ENCODE measurements around the gene FGFR3.

Gene FGFR3

DNA sequence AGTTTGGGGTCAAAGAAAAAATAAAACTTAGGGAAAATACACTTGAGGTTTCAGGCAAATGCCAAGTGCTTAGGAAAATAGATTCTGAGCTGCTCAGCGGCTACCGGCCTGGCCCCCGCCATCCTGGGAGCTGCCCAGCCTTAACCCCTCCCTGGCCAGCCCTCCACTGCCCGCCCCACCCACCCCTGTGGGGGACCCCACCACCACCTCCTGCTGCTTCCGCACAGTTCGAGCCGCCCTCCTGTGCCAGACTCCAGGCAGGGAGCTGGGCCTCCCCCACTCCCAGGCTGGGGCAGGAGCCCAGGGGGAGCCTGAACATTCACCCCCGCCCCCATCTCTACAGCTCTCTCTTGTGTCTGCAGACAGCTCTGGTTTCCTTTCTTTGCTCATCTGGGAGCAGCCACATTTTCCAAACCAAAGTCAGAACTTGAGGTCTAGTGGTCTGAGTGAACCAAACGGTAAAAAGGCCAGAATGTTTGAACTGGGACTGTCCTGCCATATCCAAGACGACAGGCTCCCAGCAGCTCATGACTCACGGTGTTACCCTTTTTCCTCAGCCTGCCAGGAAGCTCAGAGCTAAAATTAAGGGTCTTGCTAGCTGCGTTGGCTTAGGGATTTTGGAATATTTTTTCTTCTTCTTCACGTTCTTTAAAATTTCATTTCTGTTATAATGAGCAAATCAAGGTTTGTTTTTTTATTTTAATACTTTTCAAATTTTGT lies 4.7 kb upstream of the FGFR3 start:
- no peak for DNase-seq (ENCODE audit: low spot score)

DNA sequence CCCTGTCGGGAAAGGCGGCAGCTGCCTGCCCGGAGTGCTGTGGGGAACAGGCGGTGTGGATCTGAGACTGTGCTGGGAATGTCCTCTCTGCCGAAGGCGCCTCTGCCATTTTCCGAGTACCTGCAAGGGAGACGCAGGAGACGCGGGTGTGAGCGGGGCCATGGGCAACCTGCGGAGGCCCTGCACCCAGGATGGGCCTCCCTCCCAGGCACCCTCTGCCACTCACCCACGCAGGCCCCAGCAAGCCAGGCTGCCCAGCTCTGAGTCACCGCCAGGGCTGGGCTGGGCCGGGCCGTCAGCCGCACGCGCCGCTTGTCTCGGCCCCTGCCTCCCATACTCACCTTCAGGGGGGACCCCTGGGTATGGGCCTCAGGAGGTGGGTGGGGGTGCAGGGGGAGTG lies 3.5 kb upstream of the FGFR3 start:
- no peak for DNase-seq (ENCODE audit: low spot score)

DNA sequence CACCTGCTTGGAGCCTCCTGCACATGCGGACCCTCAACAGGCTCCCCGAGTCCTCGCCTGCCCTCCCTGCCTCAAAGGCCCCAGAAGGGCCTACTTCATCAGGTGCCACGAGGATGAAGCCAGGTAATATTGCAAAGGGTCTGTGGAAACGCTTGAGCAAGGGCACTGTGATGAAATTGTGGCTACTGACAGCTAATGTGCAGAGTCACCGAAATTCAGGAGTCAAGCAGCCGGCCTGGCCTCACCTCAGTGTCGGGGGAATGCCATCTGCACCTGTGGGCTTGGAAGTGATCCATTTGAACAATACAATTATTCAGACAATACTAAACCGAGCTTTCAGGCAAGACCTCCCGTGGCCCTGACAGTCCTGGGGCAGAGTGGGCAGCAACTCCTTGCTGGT lies 3.1 kb upstream of the FGFR3 start:
- DNase-seq (ENCODE audit: low spot score) = no peak

DNA sequence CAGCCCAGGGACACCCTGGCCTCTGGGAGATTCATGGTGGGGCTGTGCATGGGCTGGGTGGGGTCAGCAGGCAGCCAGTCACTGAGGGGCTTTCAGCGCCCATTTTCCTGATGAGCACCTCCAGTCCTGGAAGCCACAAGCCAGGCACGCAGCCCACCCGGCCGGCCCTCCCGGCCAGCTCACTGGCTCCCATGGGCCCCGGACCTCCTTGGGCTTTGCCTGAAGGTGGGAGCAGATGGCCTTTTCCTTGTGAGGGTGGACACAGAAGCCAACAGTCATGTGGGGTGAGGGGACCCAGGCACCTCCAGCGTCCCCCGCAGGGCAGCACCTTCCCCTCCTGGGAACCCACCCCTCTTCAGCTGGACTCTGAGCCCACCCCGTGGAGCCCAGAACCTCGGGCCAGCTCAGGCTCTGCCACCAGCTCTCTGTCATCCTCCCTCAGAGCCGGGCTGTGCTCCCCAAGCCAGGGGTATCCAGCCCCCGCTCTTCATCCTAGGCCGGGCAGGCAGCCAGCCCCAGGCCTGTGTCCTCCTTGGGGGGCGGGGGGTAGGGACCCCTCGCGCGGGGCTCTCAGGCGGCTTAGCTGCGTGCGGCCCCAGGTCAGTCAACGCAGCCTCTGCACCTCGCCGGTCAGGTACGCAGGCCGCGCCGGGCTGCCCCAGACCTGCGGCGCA lies 798 bp upstream of the FGFR3 start:
- DNase-seq (ENCODE audit: low spot score) = no peak

DNA sequence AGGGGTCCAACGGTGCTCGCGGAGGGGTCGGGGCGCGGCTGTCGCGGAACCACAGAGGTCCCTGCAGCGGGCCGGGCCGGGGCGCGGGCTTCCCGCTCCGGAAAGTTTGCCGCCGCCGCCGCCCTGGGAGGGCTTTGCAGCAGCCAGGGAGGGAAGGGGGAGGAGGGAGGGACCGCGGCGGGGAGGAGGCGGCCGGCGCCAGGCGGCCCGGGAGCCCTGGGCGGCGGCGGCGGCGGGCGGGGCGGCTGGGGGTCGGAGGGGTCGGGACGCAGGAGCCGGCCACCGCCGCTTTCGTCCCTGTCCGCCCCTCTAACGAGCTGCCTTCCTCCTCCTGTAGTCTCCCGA lies 375 bp downstream of the FGFR3 start:
- no peak for DNase-seq (ENCODE audit: low spot score)

DNA sequence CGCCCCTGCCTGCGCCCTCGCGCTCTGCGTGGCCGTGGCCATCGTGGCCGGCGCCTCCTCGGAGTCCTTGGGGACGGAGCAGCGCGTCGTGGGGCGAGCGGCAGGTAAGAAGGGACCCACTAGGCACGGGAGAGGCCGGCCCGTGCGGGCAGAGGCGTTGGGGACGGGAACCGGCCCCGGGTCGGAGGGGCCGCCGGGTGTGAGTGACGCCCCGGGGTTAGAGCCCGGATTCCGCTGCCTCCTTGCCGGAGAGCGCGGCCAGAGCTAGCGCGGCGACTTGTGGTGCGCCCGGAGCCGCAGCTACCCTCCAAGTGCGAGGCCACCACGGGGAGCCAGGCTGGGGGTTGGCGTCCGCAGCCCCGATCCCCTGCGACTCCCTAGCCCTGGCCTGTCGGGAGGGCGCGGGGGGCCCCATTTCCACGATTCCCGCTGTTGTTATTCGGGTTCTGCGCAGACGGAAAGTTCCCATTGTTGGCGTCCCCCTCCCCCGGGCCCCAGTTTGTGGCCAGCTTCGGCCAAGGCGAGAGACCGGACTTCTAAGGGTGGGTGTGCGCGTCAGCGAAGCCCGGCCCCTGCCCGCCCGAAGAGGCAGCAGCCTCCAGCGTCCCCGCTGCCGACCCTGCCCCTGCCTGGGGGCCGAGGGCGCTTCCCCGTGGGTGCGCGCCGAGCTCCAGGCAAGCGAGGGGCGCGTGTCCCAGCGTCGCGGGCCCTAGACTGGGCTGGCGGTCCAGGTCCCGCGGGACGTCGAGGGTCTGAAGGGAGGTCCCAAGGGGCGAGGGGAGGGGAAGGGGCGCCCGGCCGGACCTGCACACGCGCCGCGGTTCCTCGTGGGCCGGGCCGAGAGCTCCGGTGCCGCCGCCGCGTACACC lies 1.1 kb downstream of the FGFR3 start:
- no peak for DNase-seq (ENCODE audit: low spot score)

DNA sequence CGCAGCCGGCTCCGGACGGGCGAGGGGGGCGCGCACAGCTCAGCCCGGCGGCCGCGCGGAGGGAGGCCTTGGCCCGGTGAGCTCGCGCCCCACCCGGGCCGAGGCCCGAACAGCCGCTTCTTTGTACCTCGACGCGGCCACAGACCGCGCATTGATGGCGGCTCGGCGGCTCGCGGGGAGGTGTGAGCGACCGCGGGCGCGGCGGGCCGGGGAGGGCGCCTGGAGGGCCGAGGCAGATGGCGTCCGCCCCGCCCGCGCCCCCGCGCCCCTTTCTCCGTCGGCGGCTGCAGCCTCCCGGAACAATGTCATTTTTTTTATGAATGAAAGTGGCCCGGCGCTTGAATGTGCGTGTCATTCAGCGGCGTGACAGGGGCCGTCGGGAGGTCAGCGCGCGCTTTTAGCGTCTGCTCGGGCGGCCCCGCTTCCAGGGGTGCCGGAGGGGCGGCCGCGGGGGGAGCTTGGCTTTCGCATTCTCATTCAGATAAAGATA lies 1.8 kb downstream of the FGFR3 start:
- no peak for DNase-seq (ENCODE audit: low spot score)

DNA sequence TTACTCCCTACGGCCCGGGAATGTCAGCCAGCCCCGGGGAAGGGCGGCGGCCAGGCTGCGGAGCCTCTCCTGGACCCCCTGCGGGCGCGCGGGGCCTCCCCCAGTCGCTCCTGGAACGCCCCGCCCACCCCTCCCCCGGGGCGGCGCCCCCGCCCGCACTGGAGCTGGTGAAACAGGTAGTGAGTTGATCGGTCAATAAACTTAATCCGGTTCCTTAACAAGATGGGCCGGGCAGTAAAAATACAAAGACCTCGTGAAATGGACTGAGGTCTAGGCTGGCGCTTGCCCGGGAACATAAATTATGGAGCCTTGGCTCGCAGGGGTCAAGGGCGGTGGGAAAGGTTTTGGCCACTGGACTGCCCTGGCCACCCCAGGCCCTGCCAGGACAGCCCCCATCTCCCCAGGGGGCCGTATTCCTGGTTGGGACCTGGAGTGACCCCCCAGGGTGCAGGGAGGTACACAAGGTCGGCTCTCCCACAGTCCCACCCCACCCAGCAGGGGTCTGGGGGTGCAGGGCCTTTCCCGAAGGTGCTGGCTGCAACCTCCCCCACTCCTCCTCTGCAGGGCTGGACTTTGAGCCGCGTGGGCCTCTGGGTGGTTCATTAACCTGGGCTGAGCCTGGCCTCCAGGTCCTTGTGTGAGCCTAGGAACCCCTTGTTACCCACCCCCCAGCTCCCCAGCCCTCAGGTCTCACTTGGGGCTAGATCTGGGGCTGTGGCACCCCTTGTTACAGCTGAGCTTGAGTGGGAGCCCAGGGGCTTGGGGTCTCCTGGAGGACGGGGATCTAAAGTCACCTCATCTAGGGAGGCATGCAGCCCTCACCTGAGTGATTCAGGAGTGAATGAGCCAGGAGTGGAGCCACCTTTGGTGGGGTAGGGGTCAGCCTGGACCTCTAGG lies 2.5 kb downstream of the FGFR3 start:
- no peak for DNase-seq (ENCODE audit: low spot score)

DNA sequence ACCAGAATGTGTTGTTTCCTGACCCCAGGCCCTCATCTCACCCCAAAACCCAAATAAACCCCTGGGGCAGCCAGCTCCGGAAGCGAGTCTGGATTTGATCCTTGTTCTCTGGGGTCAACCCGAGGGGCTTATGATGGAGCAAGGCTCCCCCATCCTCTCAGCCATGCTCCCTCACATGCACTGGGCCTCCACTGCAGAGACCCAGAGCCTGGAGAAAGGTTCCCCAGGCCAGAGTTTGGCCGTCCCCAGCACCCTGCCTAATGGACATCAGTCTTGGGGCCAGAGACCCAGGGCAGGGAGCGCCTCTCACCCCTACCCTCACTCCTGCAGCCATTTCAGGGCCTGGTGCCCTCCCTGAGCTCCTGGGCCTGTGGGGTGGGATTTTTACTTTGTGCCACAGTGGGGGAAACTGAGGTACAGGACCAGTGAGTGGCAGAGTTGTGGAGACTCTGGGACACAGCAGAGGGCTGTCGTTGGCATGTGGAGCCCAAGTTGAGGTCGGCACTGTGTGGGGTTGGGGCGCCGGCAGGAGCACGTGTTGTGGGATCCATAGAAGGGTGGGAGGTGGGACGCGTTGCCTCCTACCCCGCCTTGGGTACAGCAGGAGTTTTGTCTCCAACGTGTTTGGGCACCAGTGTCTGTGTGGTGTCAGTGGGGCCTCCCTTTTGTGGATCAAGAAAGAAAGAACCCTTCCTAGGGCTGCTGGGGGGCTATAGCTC lies 3.6 kb downstream of the FGFR3 start:
- no peak for DNase-seq (ENCODE audit: low spot score)

DNA sequence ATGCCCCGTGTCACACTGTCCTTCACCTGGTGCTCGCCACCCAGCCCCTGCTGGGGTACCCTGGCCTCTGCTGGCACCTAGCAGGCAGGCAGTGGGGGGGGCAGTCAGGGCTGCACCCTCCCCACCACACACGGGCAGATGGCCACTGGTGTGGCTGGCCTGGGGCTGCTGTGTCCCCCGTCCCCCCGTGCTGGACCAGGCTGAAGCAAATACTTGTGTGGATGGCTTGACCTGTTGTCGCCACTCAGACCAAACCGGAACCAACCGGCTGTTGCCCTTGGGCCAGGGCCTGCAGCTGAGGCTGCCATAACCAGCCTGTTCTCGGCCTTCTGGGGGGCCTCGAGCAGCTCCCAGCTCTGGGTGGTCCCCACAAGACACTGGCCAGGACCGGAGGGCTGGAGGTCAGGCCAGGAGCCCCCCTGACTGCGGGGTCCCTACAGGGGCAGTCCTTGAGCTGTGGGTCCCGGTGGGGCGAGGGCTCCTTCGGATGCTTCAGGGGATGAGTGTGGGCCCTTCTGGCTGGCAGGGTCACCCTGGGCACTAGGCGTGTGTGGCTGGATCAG lies 4.3 kb downstream of the FGFR3 start:
- DNase-seq (ENCODE audit: low spot score) = no peak

DNA sequence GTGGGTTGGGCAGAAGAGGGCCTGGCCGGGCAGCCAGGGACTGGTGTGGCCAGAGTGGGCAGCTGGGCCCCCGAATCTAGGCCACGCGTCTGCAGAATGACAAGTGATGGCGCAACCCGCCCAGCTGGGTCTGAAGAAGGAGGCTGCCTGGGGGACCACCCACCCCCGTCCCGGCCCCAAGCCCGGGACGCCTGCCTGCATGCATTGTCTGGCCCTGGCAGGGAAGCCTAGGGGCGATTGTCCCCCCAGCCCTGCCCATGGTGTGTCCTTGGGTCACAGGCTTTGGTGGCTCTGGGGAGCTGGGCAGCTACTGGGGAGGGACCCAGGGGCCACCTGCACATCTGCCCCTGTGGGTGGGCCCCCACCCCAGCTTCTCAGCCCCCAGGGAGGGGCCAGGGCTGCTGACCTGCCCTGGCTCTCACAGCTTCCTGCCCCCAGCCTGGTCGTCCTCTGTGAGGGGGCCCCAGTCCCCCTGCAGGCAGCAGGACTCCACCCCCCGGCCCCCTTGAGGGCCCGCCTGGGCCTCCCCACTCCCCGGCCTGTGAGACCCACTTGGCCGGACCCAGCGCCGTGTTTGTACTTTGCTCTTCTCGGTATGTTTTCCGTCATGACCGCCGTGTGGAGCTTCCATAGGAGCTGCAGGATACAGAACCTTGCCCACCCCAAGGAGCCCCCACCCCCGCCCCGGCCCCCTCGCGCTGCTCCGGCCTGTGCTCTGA lies 4.9 kb downstream of the FGFR3 start:
- peak; percentile 73 for DNase-seq (ENCODE audit: low spot score)

DNA sequence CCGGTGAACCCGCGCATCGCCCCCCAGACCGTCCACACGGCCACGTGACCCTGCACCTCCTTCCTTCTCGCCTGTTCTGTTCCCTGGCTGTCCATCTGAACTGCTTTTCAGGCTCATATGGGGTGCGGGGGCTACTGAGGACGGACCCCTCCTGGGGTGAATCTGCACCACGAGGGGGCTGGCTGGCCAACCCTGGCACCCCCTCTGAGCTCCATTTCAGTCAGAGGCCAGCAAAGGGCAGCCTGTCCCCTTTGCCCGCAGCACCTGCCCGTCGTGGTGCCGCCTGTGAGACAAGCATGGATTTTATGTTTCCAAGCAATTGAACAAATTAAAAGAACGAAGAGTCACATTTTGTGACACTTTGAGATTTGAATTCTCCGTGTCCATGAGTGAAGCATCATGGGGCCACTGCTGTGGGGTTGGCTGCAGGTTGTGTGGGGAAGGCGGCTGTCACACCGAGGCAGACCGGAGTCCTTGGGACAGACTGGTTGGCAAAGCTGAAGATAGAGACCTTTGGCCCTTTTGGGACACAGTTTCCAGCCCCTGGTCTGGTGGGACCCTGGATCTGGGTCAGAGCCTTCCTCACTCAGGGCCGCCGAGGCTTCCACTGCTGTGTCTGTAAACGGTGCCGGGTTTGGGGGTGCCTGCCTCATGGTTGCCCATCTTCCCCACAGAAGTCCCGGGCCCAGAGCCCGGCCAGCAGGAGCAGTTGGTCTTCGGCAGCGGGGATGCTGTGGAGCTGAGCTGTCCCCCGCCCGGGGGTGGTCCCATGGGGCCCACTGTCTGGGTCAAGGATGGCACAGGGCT lies 5.7 kb downstream of the FGFR3 start:
- DNase-seq (ENCODE audit: low spot score) = no peak

DNA sequence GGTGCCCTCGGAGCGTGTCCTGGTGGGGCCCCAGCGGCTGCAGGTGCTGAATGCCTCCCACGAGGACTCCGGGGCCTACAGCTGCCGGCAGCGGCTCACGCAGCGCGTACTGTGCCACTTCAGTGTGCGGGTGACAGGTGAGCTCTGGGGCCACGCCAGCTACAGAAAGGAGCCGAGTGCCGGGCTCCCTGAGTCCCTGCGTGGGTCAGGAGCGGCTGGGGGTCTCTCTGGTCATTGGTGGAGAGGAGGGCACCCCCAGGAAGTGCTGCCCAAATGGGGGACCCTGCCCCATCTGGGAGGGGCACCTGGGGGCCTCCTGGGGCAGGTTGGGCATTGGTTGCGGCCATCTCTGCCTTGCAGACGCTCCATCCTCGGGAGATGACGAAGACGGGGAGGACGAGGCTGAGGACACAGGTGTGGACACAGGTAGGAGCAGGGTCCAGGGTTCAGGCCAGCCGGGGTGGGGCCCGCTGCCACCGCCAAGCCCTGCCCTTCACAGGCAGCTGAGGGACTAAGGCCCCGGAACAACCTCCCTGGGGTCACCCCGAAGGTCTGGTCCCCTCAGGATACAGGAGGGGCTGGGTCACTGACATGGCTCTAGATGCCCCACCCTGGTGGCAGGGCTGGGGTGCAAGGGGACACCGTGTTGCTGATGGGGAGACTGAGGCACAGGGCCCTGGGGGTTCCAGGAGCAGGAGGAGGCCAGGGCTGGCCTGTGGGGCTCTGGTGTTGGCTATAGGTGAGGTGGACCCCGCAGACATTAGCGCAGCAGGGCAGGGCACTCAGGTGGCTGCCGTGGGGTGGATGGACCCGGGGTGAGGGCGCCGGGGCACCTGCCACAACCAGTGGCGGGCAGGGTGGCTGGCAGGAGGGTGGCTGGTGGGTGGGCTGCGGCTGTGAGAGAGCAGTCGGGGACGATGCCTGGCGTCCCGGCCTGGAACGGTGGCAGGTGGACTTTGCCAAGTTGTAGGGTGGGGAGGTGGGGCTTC lies 6.6 kb downstream of the FGFR3 start:
- no peak for DNase-seq (ENCODE audit: low spot score)

DNA sequence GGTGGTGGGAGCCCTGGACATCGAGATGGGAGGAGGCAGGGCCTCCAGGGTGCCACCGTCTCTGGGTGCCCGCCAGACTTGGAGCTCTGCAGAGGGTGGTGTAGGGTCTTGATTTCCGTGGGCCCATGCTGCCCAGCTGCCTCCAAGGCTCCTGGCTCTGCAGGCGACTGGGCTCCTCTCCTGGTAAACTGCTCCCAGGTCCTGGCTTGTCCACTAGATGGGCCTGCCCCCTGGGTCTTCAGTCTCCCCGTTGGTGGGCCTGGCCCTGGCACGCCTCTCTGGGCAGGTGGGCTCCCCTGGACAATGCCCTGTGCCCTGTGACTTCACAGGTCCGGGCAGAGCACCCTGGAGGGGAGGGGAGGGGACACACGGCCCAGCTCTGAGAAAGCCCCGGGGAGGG lies 7.7 kb downstream of the FGFR3 start:
- DNase-seq (ENCODE audit: low spot score) = no peak

DNA sequence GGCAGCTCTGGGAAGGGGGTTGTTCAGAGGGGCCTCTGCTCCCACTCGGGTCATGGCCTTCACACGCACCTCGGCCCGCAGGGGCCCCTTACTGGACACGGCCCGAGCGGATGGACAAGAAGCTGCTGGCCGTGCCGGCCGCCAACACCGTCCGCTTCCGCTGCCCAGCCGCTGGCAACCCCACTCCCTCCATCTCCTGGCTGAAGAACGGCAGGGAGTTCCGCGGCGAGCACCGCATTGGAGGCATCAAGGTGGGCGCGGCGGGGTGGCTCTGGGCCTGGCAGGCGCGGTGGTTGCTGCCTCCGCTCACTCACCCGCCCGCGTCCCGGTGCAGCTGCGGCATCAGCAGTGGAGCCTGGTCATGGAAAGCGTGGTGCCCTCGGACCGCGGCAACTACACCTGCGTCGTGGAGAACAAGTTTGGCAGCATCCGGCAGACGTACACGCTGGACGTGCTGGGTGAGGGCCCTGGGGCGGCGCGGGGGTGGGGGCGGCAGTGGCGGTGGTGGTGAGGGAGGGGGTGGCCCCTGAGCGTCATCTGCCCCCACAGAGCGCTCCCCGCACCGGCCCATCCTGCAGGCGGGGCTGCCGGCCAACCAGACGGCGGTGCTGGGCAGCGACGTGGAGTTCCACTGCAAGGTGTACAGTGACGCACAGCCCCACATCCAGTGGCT lies 8.3 kb downstream of the FGFR3 start:
- DNase-seq (ENCODE audit: low spot score) = no peak

DNA sequence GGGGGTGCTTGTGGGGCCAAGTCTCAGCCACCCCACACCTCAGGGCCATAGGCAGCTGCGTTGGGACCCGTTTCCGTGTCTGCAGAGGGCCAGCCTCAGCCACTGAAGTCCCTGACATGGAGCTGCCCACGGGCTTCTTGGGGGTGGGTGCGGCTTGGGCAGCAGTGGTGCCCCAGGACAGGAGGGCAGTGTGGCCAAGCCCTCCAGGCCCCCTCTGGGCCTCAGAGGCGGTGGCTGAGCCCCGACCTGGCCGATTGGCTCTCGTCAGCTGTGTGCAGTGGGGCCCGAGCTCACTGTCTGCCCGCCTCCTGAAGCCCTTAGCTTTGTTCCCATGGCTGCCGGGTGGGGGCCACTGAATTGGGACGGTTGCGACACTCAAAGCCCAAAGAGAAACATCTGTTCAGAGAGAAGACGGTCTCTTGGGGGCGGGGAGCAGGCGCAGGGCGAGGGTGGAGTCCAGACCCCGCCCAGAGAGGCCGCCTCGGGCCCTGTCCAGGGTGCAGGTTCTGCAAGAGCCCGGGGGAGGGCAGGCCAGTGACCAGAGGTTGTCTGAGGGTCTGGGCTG lies 9.1 kb downstream of the FGFR3 start:
- no peak for DNase-seq (ENCODE audit: low spot score)

All from Ammon's horn (tissue), 1 donor.